ENCODE data around the gene OR7A10.

OR7A10 gene

DNA sequence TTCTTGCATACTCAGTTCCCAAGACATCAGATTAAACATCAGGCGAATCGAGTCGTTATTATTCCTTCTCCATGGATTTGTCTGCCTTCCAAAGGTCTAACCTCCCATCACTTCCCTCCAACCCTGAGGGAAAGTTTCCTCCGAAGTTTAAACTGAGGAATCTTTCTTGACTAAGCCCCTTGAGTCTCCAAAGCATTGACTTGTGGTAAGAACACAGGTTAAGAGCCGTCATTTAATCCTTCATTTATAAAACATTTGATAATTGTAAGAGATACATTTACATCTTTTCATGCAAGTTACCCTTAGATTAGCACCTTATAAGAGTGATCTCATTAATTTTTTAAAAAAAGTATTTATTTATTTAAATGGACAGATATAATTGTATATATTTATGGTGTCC, at the start of gene OR7A10:
Gene OR7A10, minus strand, starts transcription at position 101 of the 400 bp plus-strand sequence. CDS start 7,045 bp downstream, outside the sequence.
- no peak within 1 kb of the TSS for H3K4me3 ChIP-seq (ENCODE audit: low read depth, low read length)
- TF ChIP-seq, protein P1, sequence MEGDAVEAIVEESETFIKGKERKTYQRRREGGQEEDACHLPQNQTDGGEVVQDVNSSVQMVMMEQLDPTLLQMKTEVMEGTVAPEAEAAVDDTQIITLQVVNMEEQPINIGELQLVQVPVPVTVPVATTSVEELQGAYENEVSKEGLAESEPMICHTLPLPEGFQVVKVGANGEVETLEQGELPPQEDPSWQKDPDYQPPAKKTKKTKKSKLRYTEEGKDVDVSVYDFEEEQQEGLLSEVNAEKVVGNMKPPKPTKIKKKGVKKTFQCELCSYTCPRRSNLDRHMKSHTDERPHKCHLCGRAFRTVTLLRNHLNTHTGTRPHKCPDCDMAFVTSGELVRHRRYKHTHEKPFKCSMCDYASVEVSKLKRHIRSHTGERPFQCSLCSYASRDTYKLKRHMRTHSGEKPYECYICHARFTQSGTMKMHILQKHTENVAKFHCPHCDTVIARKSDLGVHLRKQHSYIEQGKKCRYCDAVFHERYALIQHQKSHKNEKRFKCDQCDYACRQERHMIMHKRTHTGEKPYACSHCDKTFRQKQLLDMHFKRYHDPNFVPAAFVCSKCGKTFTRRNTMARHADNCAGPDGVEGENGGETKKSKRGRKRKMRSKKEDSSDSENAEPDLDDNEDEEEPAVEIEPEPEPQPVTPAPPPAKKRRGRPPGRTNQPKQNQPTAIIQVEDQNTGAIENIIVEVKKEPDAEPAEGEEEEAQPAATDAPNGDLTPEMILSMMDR (IDR thresholded peaks at IDR 0.05; ENCODE audit: low read depth, low read length), result no peak

DNA sequence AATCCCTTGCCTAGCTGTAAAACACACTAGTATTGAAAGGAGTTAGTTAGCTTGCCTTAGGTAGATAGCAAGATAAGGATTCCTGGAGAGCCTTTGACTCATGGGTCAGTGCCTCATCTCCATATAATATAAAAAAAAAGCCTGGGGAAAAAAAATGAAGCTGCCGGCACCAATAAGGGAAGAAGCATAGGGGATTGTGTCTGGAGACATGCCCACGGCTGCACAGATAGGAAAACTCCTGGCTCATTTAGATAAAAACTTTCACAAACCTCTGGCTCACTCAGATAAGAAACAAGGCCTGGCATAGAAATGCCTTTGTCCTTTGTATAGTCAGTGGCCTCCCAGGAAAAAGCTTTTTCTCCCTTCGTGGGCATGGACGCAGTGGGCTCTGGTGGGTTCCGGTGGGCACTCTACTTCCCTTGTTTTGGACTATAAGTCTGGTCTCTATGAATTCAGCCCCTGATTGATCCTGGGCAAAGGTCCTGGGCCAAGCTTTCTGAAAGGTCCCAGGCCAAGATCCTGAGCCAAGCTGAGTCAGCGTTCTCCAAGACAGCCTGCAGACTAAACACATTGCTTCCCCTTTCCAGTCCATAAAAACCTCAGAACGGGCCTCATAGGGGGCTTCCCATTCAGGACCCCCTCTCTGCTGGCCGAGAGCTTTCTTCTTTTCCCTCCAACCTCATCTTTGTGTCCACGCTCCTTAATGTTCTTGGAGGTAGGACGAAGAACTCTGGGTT, 42.1 kb upstream of the OR7A10 start:
- TF ChIP-seq, protein P1 (IDR thresholded peaks at IDR 0.05; ENCODE audit: low read depth, low read length), result no peak
- H3K4me3 ChIP-seq (ENCODE audit: low read depth, low read length), result no peak overlapping the region

DNA sequence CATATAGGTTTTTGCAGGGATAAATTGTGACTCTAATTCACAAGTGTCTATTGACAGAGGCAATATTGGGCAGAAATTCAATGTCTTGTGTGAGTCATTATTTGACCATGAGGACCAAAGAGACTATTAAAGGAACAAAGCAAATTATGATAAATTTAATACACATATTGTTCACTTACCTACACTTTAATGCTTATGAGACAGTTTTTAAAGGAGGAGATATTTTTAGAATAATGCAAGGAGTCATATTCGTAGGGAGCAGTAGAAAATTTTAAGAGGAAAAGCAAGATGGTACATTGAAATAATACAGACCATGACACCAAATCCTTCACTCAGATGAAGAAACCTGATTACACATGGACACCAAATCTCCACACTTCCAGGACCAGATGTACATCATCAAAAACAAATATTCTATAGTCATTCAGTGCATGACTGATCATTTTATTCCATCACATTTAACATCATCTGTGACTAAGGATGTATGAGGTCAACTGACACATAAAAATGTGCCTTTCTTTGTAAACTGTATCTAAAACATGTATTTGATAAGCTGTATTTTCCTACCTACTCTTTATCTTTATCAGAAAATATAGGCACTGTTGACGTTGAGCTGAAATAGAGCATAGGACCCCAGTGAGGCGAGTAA, 41.4 kb upstream of the OR7A10 start:
- H3K4me3 ChIP-seq (ENCODE audit: low read depth, low read length), result no peak overlapping the region
- TF ChIP-seq, protein P1 (IDR thresholded peaks at IDR 0.05; ENCODE audit: low read depth, low read length), result no peak

DNA sequence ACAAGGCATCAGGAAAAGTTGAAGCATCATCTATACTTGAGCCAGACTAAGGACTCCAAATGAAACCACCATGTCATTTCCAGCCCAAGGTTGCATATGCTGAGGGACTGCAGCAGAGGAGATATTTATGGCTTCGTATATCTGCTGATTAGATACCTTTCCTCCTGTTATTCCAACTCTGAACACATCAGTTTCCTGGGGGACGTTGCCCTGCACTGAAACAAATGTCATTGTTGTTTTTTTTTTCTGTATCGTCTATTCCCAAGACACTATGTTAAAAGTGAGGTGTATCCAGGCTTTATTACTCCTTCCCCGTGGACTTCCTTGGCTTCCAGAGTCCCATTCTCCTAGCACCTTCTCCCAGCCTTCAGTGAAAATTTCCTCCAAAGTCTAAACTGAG, 37.3 kb upstream of the OR7A10 start, which contains the start of gene OR7A17:
Gene OR7A17, minus strand, starts transcription at position 101 of the 400 bp plus-strand sequence. CDS start 4,777 bp downstream, outside the sequence.
- no peak within 1 kb of the TSS for H3K4me3 ChIP-seq (ENCODE audit: low read depth, low read length)
- TF ChIP-seq, protein P1 (IDR thresholded peaks at IDR 0.05; ENCODE audit: low read depth, low read length), result no peak

DNA sequence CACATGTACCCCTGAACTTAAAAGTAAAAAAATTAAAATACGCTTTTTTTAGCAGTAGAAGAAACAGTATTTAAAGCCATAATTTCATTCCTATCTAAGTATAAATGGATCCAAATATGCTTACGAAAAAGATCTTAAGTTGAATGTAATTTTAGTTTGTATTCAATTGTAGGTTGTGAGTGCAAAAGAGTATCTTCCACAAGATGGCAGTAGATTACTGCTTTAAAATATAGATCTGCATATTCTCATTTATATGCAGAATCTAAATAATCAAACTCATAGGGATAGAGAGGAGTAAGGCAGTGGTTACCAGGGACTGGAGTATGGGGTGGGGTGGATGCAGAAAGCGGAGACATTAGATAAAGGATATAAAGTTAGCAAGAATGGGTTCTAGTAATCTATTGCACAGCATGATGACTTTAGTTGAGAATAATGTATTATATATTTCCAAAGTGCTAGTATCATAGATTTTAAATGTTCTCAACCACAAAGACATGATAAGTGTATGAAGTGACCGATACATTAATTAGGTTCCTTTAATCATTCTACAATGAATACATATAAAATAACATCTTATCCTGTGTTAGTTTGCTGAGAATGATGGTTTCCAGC, 23.0 kb upstream of the OR7A10 start:
- TF ChIP-seq, protein P1 (IDR thresholded peaks at IDR 0.05; ENCODE audit: low read depth, low read length), result no peak
- H3K4me3 ChIP-seq (ENCODE audit: low read depth, low read length), result no peak overlapping the region

DNA sequence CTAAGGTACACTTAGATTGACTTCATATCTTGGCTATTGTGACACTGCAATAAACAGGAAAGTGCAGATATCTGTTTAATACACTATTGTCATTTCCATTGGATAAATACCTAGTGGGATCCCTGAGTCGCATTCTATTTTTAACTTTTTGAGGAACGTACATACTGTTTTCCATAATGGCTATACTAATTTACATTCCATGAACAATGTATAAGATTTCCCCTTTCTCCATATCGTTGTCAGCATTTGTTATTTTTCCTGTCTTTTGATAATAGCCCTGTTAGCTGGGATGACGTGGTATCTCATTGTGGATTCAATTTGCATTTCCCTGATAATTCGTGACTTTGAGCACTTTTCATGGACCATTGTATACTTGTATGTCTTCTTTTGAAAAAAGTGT, 19.8 kb upstream of the OR7A10 start:
- no peak overlapping the region for H3K4me3 ChIP-seq (ENCODE audit: low read depth, low read length)
- TF ChIP-seq, protein P1 (IDR thresholded peaks at IDR 0.05; ENCODE audit: low read depth, low read length), result no peak

DNA sequence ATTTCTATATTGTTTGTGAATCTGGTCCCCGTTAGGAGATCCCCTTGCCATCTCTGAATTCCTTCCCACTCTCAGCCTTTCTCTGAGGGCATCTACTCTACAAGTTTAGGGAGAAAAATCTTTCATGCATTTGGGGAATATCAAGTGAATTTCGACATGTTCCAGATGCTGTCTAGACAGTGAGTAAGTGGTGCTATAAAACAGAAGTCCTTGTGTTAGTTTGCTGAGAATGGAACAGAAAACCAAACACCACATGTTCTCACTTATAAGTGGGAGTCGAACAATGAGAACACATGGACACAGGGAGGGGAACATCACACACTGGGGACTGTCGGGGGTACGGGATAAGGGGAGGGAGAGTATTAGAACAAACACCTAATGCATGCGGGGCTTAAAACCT, 5.1 kb downstream of the OR7A10 start:
- TF ChIP-seq, protein P1 (IDR thresholded peaks at IDR 0.05; ENCODE audit: low read depth, low read length), result no peak
- no peak overlapping the region for H3K4me3 ChIP-seq (ENCODE audit: low read depth, low read length)
